GM12864 (cell line): ENCODE measurements around the gene TTYH3.

ENCODE experiments used
- DNase-seq: peaks from one replicate; pipeline ENCODE4 v3.0.0-alpha.2; 2011; ENCODE audit warnings: low read depth
- H3K4me3 ChIP-seq: 2 replicates; pipeline ENCODE4 v1.5.1; 2011; ENCODE audit warnings: mild to moderate bottlenecking, low read depth, low read length, control low read depth
- CTCF ChIP-seq: IDR thresholded peaks from 2 replicates; pipeline ENCODE4 v1.5.1; 2011; ENCODE audit warnings: low read depth, mild to moderate bottlenecking, moderate library complexity, low read length, control low read depth, inconsistent platforms; ENCODE audit errors: missing control alignments

TTYH3 gene

DNA sequence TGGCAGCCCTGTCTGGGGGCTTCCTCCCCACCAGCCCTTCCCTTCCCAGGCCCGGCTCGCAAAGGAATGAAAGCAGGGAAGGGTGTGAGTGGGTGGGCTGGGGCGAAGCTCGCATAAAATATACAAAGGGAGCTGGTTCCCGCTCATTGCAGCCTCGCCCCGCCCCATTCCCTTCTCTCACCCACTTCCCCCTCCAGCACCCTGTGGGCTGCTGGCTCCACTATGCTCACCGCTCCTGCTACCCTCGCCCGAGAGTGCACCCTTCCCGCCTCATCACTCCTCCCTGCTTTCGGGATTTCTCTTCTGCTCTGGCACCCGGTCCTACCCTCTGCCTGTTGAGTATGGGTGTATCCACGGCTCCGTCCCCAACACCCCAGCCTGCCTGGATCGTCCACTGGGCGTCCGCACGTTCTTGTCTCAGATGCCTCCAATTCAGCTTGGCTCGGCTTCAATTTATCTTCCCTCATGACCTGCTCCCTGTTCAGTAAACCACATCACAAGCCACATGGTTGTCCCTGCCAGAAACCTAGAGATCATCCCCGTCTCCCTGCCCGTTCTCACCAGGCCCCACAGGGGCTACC is 14.4 kb upstream of the TTYH3 start:
- H3K4me3 ChIP-seq = no peak overlapping the region
- no peak for TF ChIP-seq CTCF
- DNase-seq = no peak

- no peak overlapping the region for H3K4me3 ChIP-seq
- TF ChIP-seq CTCF = no peak
- DNase-seq = no peak
These were observed 12.7 kb upstream of the TTYH3 start for GRCh38 chr7:2619116-2619515.

DNA sequence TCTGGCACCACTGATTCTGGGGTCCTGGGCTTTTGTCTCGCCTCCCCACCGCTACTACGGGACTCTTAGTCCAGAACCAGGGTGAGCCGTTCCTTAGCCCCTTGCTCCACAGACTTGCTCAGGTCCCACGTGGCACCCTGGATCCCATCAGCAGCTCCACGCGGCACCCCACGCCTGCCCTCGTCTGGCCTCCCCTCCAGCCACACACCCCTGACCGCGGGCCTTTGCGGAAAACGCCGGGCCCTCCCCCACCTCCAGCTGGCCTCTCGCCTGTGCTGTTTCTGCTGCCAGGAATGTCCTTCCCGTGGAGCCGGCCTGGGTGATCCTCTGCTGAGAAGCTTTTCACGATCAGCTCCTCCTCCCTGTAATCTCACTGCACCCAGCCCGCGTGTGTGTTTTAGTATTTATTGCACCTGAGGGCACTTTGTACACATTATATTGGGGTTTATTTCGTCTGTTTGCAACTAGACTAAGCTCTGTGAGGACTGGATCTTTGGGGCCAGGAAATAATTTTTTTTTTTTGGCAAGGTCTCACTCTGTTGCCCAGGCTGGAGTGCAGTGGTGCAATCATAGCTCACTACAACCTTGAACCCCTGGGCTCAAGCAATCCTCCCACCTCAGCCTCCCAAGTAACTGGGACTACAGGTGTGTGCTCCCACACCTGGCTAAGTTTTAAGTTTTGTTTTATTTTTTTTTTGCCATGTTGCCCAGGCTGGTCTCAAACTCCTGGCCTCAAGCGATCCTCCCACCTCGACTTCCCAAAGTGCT is 10.5 kb upstream of the TTYH3 start:
- H3K4me3 ChIP-seq = no peak overlapping the region
- no peak for TF ChIP-seq CTCF
- DNase-seq = no peak

GRCh38 chr7:2621948-2622640 is 9.7 kb upstream of the TTYH3 start:
- no peak overlapping the region for H3K4me3 ChIP-seq
- DNase-seq = no peak
- no peak for TF ChIP-seq CTCF

GRCh38 chr7:2622869-2623697 is 8.7 kb upstream of the TTYH3 start:
- no peak for DNase-seq
- H3K4me3 ChIP-seq = no peak overlapping the region
- no peak for TF ChIP-seq CTCF

GRCh38 chr7:2623698-2624014 is 8.1 kb upstream of the TTYH3 start:
- TF ChIP-seq CTCF = no peak

More at GRCh38 chr7:2623698-2624014, 8.1 kb upstream of the TTYH3 start:
- H3K4me3 ChIP-seq = no peak overlapping the region
- no peak for DNase-seq
